NCI-H1436 treated with DMSO at 0.1 percent for 48 hours (cell line): Measurements from ENCODE around the gene ANKRD17.

ENCODE experiments used
- DNase-seq: peaks from one replicate; lab custom pipeline; 2025; lab: John Stamatoyannopoulos, UW

Gene ANKRD17

GRCh38 chr4:73045879-73046278 is 212.7 kb downstream of the ANKRD17 start:
- DNase-seq, result no peak

GRCh38 chr4:73037057-73037456 is 221.5 kb downstream of the ANKRD17 start:
- DNase-seq, result no peak

GRCh38 chr4:73036123-73036522 is 222.5 kb downstream of the ANKRD17 start:
- no peak for DNase-seq

GRCh38 chr4:73034896-73035295 is 223.7 kb downstream of the ANKRD17 start:
- no peak for DNase-seq

GRCh38 chr4:73028621-73029020 is 230.0 kb downstream of the ANKRD17 start:
- no peak for DNase-seq
